GM19438 (cell line): ENCODE measurements around the gene PPP1R7.
"Not testable (repeated sequence)": the region's sequence is repeated elsewhere in the genome, so short reads cannot be mapped to it uniquely, and the experiment has no call there.

Experiments used
- ATAC-seq: cut with Tn5 transposase; IDR thresholded peaks from one replicate; pipeline ENCODE4 v1.9.1; 2021; ENCODE audit warnings: low read depth; ENCODE audit not compliant: unreplicated experiment

Gene PPP1R7

GRCh38 chr2:241149925-241150659, at the start of gene PPP1R7:
Gene PPP1R7 (plus strand): TSS chr2:241150467. CDS start chr2:241150496, 29 bp downstream.
- ATAC-seq = peak; percentile 66

GRCh38 chr2:241102239-241102803, 47.9 kb upstream of the PPP1R7 start, which contains the start of gene MTERF4:
Gene MTERF4 (minus strand): TSS chr2:241102287. CDS start chr2:241102273, 14 bp downstream.
- ATAC-seq = peak; percentile 83

GRCh38 chr2:241103176-241103595, 47.1 kb upstream of the PPP1R7 start:
- no peak for ATAC-seq

- ATAC-seq = not testable (repeated sequence)
Observed at GRCh38 chr2:241104611-241105010, 45.7 kb upstream of the PPP1R7 start.

GRCh38 chr2:241105641-241106040, 44.6 kb upstream of the PPP1R7 start:
- ATAC-seq = no peak

GRCh38 chr2:241107031-241107783, 43.1 kb upstream of the PPP1R7 start:
- ATAC-seq = no peak

- ATAC-seq = no peak
Observed at GRCh38 chr2:241108271-241109209, 41.7 kb upstream of the PPP1R7 start.

- ATAC-seq = no peak
Observed at GRCh38 chr2:241109210-241110088, 40.8 kb upstream of the PPP1R7 start.

GRCh38 chr2:241110089-241110606, 40.1 kb upstream of the PPP1R7 start:
- no peak for ATAC-seq

- peak; percentile 64 for ATAC-seq
Observed at GRCh38 chr2:241110607-241111439, 39.4 kb upstream of the PPP1R7 start.

GRCh38 chr2:241111440-241111805, 38.8 kb upstream of the PPP1R7 start:
- no peak for ATAC-seq

- ATAC-seq = no peak
Observed at GRCh38 chr2:241112046-241112445, 38.2 kb upstream of the PPP1R7 start.

GRCh38 chr2:241112592-241112991, 37.7 kb upstream of the PPP1R7 start:
- ATAC-seq = no peak

GRCh38 chr2:241114836-241115235, 35.4 kb upstream of the PPP1R7 start:
- ATAC-seq = no peak

- no peak for ATAC-seq
Observed at GRCh38 chr2:241115361-241115760, 34.9 kb upstream of the PPP1R7 start.

GRCh38 chr2:241116606-241117560, 33.4 kb upstream of the PPP1R7 start:
- no peak for ATAC-seq
